ENCODE results near the gene OR6A2.
"Not testable (repeated sequence)": the region's sequence is repeated elsewhere in the genome, so short reads cannot be mapped to it uniquely, and the experiment has no call there.

Gene OR6A2
- 0 to 1.5 (median 0) reads per million in 17 experiments for total RNA-seq

DNA sequence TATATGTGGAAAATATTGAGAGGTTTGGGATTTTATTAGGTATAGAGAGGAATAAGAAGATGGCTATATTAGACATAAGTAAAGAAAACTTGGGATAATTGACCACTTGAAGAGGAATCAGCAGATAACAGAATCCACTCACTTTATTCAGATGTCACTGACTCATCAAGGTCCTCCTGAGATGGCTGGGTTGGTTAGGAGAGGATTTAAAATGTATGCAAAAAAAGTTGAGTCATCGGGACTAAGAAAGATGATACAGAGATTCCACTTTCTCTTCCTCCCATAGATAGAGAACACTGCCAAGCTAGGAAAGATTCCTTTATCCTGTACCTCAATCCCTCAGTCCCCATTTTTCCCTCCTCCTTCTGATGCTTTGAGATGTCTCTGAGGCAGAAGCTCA lies at the start of gene OR6A2:
TSS of gene OR6A2 (minus strand) at position 288 of the 400 bp plus-strand sequence. CDS start 3,981 bp downstream, outside the sequence.
- peak in 1 of 4 experiments; percentile 5 for DNase-seq

DNA sequence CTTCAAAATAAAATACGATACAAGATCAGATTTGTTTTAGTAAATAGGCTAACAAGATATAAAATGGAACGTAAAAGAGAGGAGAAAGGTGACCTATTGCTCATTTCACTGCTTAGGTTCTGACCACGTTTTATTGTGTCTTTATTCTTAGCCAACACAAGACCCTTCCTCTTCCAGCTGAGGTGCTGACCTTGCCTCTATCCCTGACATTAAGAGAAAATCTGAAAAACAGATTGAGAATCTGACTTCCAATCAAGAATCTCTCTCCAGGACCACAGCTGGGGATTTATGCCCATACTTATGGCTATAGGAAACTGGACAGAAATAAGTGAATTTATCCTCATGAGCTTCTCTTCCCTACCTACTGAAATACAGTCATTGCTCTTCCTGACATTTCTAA lies 45.9 kb upstream of the OR6A2 start, which contains the start of gene OR10A5:
TSS of gene OR10A5 (plus strand) at position 301 of the 400 bp plus-strand sequence. CDS start at position 301, 0 bp downstream.
- no peak for DNase-seq

DNA sequence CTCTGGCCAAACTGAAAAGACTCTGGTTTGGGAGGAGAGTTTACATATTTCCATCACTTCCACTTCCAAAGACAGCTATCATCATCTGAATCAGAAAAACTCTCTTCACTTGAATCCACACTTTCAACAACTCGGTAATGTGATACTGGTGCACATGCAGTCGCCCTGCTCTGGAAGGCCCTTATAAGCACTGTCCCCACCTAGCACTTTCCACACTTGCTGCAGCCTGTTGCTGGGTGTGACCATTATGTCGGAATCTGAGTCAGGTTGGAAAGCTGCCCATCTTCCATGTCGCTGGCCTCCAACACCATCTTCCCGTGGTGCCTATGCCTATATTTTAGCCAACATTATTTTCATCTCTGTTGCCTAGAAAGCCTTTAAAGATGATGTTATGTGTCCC lies 44.9 kb upstream of the OR6A2 start:
- DNase-seq, result no peak

DNA sequence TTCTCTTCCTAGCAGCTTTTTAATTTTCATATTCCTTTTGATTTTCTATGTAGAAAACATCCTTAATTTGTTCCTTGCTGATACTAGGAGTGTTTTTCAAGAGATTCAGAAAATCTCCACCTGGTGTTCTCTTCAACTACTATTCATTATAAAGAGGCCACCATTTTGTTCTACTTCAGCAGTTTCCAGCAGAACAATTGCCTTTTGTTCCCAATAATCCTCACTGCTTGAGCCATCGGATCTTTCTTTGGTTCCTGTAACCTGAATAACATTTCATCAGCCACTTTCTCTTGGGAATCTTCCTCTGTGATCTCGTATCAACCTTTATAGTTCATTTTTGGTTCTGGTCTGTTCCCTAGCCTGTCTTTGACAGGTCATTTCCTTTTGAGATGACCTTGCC lies 44.2 kb upstream of the OR6A2 start:
- DNase-seq, result no peak

DNA sequence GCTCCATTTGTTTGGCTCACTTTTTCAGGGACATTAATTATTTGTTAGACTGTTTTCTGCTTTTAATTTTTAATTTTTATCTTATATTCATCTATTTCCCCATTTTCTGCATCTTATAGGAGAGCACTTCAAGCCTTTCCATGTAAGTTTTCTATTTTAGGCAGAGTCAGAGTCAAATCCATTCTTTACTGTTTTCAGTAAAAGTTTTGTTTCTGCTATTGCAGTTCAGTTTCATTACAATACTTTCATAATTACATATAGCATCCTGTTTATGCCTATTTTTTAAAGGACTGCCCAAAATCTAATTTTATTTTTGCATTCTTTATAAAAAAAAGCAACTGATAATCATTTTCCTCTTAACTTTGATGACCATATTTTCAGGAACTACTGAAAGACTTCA lies 42.2 kb upstream of the OR6A2 start:
- DNase-seq, result no peak

DNA sequence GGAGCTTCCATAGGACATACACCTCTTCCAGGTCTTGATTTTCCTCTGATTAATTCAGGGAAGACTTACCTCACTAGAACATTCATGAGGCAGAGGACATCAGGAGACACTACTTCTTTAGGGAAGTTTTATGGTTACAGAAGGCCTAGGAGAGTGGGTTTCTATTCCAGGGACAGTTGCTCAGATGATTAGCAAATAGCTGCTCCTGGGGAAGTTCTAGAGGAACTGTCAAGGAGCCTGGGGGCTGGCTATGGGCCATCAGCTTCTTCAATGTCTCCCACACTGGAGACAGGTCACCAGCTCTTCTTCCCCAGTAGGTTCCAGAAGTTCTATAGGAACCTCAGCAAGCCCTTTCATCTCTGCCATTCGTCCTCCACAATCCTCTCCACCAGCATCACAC lies 34.5 kb upstream of the OR6A2 start:
- DNase-seq, result peak; percentile 40 to 72 (median 48)

DNA sequence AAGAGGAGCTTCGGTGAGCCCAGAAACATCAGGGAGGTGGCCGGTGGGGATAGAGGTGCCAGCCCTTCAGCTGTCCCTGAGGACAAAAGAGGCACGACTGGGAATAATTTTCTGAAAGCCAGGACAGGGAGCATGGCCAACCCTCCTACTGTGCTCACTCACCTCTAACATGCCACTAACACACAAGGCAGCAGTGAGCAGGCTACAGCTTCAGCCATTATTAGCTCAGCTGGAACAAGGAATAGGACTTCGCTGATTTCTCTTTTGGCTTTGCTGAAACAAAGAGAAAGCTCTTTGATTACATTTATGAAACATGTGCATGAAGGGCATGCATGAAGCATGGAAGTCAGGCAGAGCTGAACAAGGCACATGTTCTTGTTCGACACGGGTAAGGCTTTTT lies 33.9 kb upstream of the OR6A2 start:
- no peak for DNase-seq

DNA sequence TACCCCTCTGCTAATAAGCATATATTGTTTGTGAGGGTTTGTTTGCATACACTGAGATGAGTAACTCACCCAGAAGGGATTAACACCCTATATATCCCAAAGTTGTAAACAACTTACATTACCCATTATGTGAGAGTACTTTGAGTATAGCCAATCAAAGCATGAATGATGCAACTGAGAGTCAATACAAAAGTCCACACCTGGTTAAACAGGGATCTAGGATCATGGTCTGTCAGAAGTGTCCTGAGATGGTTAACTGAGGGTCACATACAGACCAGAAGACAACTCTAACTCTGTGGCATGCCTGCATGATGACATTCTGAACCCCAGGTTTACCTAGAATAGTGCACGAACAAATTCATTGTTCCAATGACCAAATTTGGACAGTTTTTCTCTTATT lies 28.6 kb upstream of the OR6A2 start:
- no peak for DNase-seq

DNA sequence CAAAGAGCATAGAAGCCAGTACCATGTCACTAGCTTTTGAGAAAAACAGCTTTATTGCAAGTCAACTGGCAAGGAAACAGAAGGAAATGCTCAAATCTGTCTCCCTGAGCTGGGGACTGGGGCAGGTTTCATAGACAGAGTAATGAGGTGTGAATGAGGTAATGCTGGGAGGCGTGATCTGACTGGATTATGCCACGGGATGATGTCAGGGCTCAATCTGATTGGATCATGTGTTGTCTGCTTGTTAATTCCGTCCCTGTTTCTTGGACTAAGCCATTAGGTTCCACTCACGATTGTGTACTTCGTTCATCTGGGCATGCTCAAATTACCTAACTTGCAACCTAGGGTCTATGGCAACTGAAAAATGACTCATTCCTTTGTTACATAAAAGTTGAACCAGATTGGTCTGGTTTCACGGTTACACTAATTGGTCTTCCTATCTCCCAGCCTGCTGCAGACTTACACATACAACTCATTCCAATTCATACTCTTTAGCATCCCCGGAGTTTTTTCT lies 25.8 kb upstream of the OR6A2 start:
- no peak for DNase-seq

DNA sequence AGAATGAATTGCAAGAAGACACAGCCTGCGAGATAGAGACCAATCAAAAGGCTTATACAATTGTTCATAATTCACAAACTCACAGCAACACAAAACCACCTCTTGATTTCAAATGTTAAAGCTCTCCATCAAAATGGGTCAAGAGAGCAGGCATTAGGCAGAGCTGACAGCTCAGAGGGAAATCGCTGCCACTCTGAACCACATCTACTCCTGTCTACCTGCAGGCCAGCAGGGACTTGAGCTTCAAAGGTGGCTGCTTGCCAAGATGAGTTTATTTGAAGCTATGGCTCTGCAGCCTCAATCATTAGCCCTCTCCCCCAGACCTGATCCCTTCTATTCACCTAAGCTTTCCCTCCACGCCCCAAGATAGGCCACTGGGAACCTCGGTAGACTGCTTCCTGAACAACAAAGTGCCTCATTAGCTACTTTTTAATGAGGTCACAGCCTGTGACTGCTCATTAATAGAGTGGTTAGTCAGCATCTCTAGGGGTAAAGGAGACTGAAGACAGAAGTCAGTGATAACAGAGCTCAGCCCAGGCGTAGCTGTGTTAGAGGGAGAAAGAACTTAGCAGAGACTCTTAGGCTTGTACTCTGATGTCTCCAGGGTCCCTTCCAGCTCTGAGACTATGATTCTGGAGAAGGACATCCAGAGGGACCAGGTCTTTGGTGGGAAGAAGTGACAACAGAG lies 24.8 kb upstream of the OR6A2 start:
- DNase-seq, result no peak

DNA sequence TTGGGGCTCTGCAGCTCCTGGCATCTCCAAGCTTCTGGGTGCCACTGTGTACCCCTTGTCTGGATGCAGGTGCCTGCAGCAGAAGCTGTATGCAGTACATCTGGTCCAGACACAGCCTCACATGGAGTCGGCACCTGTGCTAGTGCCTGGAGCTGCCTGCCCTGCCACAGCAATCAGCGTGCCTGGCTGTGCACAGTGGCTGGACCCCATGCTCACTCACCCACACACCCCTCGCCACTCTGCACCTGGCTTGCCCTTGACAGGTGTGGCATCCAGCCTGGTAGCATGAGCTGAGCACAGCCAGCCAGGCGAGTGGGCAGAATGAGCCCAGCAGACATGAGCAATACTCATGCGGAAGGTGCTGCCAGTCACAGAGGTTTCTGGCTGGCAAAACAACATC lies 19.5 kb upstream of the OR6A2 start:
- no peak for DNase-seq

DNA sequence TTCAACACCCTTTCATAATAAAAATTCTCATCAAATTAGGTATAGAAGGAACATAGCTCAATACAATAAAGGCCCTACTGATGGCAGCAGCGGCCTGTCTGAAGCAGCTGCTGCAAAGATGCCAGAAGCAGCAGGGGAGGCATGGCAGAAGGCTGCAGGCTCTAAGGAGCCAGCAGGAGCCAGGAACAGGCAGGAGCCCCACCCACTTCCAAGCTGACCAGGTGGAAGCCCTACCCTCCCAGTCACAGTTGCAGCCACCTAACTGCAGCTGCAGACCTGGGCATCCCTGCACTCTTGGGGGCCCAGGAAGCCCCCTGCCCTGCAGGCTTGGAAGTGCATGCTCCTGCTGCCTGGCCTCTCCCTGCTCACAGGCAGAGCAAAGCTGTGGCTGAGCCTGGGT lies 18.2 kb upstream of the OR6A2 start:
- DNase-seq, result no peak

DNA sequence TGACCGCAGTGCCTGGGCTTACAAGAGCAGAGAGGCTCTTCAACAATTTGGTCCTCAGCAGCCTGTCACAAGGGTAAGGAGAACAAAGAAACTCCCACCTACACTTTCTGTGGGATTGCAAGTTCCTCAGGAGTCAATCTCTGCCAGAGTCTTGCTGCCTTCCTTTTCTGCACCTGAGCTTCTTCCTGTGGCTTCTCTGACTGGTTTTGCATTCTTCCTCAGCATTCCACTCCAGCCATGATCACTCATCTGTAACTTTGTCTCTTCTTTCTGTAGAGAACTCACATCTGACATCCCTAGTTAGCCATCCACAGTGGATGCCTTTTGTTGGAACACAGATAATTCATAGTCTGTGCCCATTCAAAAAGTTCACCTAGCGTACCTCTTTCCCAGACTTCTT lies 14.2 kb upstream of the OR6A2 start:
- peak in 1 of 4 experiments; percentile 14 for DNase-seq

DNA sequence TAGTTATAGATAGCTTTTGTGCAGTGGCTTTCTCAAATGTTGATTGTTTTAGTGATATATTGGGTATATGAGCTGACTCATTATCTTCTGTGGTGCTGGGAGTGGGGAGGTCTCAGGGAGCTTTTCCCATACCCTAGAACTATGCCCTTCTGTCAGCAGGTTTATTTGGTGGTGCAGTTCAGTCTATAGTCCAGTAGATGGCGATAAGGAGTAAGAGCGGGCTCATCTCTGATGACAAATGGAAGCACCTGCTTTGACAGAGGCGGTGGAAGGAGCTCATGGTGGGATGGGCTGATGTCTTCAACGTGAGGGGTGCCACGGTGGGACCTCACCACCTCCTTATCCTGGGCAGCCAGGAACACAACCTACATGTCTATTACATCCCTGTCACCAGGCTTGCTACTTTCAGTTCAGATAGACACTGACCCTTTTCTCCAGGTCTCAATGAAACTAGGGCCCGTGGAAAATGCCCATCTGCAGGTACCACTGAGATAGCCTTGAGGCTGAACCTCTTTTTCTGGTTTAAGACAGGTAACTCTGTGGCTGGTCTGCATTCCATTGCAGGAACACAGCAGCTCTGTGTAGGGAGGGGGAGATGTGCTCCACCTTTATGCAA lies 13.0 kb upstream of the OR6A2 start:
- peak; percentile 44 to 64 (median 56) for DNase-seq

DNA sequence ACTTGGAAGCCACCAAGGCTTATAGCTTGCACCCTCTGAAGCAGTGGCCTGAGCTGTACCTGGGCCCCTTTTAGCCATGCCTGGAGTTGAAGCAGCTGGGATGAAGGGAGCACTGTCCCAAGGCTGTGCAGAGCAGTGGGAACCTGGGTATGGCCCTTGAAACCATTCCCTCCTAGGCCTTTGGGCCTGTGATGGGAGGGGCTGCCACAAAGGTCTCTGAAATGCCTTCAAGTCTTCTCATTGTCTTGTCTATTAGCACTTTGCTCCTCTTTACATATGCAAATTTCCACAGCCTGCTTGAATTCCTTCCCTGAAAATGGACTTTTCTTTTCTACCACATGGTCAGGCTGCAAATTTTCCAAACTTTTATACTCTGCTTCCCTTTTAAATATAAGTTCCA lies 1.6 kb upstream of the OR6A2 start:
- not testable (repeated sequence) for DNase-seq

DNA sequence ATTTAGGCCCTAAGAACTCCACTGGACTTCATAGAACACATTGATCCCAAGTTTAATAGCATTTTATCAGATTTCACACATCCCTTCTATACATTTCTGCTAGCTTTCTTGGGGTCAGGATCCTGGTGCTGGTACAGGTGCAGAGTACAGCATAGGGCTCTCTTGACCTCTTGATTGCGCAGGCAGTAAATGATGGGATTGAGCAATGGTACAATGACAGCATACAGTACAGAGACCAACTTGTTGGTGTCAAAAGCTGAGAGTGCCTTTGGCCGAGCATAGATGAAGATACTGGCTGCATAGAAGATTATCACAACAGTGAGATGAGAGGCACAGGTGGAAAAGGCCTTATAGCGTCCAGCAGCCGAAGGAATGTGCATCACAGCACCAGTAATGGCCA lies 4.8 kb downstream of the OR6A2 start:
- DNase-seq, result no peak

DNA sequence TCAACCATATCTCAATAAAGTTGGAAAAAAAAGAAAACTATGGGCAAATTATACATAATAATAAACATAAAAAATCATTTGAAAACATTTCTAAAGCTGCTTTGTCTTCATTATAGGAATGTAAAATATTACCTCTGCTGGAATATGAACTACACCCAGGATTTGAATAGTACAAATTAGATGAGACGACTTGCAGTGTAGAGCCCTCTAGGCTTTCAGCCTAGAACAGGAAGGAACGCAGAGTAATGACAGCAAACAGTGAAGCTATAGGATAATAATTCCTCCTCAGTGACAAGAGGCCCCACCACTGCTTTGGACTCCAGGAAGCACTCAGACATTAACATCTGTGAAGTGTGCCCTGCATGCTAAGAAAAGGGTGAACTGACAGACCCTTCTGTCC lies 8.9 kb downstream of the OR6A2 start:
- DNase-seq, result no peak

DNA sequence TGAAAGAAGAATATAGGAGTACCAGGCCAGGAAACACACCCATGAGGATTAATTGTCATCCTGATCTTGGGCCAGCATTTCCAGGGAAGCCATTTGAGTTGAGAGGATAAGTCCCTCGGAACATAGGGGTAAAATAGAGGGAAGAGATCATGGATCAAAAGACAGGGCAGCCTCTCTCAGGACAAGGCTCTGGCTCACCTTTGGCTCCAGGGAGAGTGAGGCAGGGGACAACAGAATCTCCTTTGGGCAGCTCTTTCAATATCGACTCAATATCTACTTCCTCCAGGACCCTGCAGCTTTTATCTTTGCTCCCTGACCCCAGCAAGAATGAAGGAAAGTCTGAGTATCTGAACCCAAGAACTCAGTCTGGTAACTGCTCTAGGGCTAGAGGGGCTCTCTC lies 16.8 kb downstream of the OR6A2 start, which contains the start of gene OR2AG1:
TSS of gene OR2AG1 (plus strand) at position 301 of the 400 bp plus-strand sequence. CDS start 2,018 bp downstream, outside the sequence.
- DNase-seq, result no peak

DNA sequence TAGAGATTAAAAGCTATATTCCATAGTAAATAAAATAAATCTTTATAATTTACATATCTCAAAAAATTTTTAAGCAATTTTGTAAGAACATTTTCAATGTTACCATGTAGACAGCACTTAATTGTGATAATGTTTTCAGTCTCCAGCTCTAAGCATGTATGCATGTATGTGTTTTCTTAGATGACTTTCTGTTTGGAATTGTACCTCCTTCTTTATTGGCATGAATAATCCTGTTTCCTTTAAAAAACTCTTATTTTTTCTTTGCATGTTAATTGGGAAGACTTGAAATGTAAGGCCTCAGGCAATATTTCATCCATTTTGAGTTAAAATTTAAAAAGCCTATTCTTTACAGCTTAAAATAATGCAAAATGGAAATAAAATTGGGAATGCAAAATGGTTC lies 18.7 kb downstream of the OR6A2 start:
- no peak for DNase-seq

DNA sequence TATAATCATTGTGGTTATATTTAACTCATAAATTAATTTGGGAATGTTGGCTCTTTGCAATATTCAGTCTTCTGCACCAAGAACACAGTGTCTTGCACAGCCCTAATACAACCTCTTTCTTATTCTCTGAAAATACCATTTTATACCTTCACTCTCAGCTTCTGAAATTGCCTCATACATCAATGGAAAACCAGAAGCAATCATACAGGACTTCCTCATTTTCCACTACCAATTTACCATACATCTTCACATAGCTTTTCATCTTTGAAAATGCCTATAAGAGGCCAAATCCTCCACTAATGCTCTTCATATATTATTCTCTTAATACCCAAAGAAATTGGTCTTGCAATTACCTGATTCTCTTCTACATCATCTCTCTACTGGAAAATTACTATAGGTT lies 21.0 kb downstream of the OR6A2 start:
- DNase-seq, result peak in 2 of 4 experiments; percentile 24 to 36

DNA sequence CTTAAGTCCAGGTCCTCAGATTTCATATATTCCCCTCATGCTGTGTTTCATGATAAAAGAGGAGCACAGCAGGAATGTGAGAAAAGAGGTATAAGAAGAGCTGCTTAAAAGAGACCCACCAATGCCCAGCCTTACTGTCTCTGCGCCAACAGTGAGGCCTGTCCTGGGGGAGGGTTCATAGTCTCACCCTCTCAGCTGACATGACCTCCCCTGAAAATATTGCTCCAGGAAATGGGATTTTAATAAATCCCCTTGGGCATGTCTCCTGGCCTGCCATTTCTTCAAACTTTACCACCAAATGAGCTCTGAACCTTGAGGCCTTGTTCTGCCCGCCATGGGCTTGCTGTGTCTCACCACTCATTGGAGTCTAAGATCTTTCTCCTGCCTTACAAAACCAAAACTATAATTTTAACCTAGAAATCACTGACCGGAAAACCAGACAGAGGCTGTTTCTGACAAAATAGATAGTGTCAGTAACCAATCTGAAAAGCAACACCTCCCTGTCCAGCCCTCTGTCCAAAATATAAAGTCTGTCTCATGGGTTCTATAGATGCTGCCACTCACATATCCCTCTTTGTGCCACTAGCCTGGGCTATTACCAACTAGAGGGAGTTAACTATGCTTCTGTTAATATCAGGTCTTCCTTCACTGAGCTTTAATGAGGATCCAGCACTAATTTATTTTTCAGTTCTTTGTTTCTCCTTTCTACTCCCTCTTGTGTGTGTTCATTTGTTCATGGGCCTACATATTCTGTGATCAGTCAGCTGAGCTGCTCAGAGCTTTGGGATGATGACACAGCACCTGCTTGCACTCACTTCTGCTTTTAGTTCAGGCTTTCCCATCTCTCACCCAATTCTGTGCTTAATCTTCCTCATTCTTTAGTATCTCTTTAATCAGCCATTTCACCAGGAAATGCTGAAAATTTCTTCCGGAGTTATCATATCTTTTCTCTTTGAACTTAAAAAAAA lies 27.3 kb downstream of the OR6A2 start, which contains the start of gene OR2AG2:
TSS of gene OR2AG2 (minus strand) at position 51 of the 968 bp plus-strand sequence. CDS start 3,019 bp downstream, outside the sequence.
- DNase-seq, result peak; percentile 79 to 94 (median 88)

DNA sequence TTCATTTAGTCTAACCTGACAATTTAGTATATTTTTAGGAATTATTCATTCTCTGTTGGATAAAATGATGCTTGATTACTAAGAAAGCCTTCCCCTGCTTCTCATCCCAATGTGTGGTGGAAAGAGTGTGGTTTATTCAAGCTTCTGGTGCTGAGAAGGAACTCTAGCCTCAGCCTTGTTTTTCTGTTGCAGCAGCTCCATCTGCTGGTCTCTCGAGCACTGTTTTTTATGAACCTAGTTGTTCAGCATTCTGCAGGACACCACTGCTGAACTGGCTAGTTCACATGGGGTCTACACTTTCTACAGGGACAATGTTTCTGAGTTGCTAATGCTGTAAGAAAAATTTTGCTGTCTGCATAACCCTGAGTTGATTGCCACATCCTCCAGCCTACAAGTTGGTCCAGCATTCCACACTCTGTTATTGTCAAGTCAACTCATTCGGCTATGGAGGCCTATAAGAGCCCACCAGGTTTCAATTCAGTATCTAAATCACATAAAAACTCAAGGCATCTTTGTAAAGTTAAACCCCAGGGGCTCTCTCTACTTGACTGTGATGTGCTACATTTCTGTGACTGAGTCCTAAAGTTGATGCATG lies 42.0 kb downstream of the OR6A2 start:
- peak; percentile 76 to 83 (median 79) for DNase-seq
